ENCODE data around the gene VGLL2. TPM values are rescaled to one million over a fixed set of nuclear protein-coding genes. Genes with fewer than 3 reads are reported as not detected.

VGLL2 gene
- polyA plus RNA-seq, 1 donor: not detected

- DNase-seq: no peak
Observed at GRCh38 chr6:117268924-117269323, 3.6 kb downstream of the VGLL2 start.

DNA sequence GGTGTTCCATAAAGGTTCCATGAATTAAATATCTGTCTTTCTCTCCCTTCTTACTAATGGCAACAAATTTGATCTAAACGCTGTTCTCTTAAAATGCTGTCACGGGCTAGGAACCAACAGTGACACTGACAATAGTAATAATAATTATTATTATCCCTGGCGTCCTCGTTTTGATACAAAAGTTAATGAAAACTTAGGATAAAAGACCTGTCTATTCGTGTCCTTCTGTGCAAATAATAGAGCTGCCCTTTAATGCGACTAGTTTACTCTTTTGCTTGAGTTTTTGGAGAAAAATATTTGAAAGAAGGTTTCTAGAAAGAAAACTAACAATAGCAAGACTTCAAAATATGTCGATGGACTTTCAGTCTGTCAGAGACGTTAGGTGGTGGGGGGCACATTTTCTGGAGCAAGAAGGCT, 4.3 kb downstream of the VGLL2 start:
- DNase-seq: no peak

- DNase-seq: no peak
Observed at GRCh38 chr6:117270055-117270842, 4.9 kb downstream of the VGLL2 start.

GRCh38 chr6:117270843-117271507, 5.6 kb downstream of the VGLL2 start:
- no peak for DNase-seq

- DNase-seq: no peak
Observed at GRCh38 chr6:117272032-117272866, 6.9 kb downstream of the VGLL2 start.

DNA sequence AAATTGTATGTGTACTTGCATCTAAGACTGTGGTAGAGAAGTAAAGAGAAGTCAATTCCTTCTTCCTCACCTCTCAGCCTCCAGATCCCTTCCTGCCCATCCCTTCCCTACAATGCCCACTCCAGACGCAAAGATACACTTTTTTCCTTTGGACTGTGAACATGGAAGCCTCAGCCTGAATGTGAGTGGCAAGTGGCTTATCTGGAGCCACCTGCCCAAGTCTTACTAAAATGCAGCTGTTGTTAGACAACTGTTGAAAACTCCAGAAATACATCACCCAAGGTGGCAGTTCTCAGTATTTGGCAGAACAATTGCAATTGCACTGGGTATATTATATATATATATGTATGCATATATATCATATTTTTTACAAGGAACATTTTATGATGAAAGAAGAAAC, 7.5 kb downstream of the VGLL2 start:
- no peak for DNase-seq

DNA sequence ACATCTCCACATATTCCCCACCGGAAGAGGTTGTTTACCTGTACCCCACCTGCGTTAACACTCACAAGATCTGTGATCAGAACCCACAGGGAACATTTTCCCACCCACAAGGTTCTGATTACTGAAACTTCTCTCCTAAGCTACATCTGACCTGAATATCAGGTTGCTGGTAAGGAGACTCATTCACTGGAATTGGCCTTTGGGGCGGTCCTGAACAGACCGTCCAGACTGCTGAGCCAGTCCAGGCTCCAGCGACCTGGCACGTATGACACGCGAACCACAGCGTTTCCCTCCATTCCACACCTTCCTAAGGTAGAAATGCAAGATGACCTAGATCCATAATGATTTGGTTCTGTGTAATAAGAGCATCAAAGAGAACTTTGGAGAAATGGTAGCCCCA, 9.8 kb downstream of the VGLL2 start:
- DNase-seq: no peak

DNA sequence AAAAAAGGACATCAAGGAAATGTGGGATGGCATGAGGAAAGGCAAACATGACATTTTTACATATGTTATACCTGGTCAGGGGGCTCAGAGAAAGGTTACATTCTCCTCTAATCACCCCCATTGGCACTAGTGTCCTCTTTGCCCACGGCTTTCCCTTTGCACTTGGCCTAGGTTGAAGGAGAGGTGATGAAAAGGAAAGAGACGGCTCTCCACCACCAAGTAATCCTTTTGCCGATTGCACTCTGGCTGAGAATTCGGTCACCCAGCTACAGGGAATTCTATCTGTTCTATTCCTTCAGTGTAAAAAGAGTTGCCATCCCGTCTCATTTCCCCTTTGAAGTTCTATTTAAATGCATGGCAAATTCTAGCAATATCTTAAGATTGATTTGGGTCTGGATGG, 10.4 kb downstream of the VGLL2 start:
- DNase-seq: no peak

GRCh38 chr6:117276778-117277316, 11.5 kb downstream of the VGLL2 start:
- DNase-seq: no peak

DNA sequence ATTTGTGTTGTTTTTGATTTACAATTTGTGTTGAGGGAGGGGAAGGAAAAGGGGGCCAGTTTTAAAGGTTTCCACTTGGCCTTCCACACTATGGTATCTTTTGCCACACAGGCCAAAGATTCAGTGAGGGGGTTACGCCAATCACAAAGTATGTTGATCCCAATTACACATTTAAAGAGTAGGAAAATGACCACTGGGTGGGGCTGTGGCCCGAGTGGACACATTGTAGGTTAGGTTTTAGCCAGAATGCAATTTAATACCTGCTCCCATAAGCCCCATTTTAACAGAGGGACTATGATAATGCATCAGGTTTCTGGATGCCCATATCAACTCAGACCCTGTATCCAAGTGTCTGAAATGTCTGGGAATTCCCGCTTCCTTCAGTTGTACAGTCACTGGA, 15.6 kb downstream of the VGLL2 start:
- DNase-seq: no peak

- DNase-seq: no peak
Observed at GRCh38 chr6:117288083-117288715, 22.8 kb downstream of the VGLL2 start.

DNA sequence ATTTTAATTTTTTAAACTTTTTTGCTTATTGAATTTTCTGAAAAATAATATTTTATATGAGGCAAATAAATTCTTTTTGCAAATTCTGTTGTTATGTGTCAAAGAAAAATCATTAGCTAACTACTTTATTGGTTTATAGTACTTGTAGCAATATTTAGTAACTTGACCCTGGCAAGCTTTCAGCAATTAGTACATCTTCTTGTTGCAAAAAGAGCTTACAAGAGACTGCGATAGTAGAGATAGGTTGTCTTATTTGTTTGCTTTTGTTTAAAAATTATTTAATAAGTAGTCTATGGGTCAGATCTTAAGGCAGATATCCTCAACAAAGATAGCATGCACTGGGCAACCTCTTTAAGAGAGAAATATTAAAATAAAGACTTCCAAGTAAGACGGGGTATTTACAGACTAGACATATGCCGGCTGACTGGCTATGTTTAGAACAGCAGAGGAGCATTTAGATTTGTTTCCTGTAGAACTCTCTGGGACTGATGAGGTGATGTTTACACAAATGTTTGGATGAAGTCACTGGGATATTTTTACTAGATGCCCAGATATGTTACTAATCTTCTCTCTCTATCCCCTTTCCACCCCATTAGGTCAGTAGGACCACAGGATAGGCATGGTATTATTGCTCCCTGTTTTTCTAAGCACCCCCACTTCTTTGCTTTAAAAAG, 25.0 kb downstream of the VGLL2 start:
- no peak for DNase-seq

DNA sequence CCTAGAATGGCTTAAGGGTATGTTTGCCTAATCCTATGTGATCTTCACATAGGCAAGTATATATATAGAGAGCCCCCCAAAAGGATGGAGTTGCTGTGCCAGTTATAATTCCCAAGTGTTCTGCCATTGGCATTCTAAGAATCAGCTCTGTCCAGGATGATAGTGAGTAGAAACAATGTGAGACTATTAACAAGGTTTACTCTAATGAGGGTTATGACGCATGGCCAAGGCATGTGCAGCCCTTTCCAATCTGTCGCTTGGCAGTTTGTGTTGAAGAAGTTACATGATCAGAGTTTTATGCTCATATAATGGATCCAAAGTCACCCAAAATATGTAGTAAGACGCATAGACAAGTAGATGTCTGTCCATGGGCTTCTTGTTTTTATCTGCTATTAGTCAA, 33.6 kb downstream of the VGLL2 start:
- DNase-seq: no peak

GRCh38 chr6:117303323-117303722, 38.0 kb downstream of the VGLL2 start:
- no peak for DNase-seq

DNA sequence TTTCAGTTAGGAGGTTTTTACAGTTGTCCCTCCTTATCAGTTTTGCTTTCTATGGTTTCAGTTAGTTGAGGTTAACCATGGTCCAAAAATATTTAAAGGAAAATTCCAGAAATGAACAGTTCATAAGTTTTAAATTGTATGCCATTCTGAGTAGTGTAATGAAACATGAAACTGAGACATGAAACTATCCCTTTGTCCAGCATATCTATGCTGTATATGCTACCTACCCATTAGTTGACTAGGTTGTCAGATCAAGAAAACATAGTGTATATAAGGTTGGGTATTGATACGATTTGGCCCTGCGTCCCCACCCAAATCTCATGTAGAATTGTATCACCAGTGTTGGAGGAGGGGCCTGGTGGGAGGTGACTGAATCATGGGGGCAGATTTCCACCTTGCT, 39.1 kb downstream of the VGLL2 start:
- no peak for DNase-seq

- DNase-seq: no peak
Observed at GRCh38 chr6:117306227-117306790, 41.0 kb downstream of the VGLL2 start.

DNA sequence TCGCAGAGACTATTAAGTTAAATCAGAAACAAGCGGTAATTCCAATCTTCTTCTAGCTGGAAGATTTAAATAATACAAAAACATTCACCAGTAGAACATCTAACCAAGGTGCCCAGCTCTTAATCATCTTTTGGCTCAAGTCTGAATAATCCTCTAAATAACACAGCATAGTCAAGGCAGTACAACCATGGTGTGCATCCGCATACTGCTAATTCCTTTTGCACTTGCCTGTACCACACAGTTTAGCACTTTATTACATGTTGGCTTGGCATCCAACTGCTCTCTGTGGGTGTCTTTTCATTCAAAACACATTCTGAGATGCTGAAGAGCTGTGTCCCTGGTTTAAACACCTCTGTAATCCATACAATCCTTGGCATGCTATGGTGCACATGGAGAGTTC, 42.3 kb downstream of the VGLL2 start:
- DNase-seq: no peak

DNA sequence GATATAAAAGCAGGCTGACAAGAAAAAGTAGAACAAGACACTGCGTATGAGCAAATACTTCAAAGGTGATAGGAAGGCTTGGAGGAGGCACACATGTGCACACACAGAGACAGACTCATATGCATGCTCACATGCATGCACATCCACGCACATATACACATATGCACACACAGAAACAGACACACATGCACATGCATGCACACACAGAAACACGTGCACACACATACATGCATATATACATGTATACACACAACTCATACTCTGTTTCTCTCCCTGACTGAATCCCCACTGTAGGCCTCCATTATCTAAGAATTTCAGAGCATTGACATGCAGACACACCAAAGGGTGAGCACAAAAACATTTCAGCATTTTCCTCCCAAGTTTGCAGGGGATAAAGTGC, 43.7 kb downstream of the VGLL2 start:
- DNase-seq: no peak

- DNase-seq: no peak
Observed at GRCh38 chr6:117309611-117310010, 44.3 kb downstream of the VGLL2 start.

- no peak for DNase-seq
Observed at GRCh38 chr6:117311310-117311709, 46.0 kb downstream of the VGLL2 start.

DNA sequence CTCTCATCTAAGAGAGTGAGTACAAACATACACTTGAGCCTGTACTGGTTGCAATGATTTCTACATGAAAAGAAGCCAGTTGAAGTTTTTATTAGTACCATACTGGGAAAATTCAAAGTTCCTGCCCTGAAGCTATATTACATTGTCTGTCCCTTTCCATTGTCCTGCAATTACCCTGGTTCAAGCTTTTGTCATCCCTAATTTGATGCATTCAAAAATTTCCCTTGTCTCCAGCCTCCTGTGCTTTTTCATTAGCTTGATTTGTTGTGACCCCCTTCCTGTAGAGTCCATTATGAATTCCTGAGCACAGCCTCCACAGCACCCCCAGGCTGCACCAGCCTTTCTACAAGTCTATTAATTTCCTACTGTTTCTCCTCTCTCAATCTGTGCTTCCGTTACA, 46.4 kb downstream of the VGLL2 start:
- no peak for DNase-seq

All from left kidney (tissue), 2 donors.